ENCODE measurements around the gene CEP20. TPM values are rescaled to one million over a fixed set of nuclear protein-coding genes. Genes with fewer than 3 reads are reported as not detected.
"Not testable (repeated sequence)": the region's sequence is repeated elsewhere in the genome, so short reads cannot be mapped to it uniquely, and the experiment has no call there.

The CEP20 gene
- total RNA-seq, 6 donors from 2014 or later, result 7.7 to 45.2 (median 28.5) TPM

- Histone ChIP-seq H3K27me3 (peaks cover 0 to 14% (median 6%) of the 10 kb centered on the region in 4 donors), H3K27ac (no peak overlapping the region), H3K36me3 (no peaks in the 10 kb centered on the region), H3K9me3 (no peaks in the 10 kb centered on the region), H3K4me1 (peaks cover 13 to 22% (median 15%) of the 10 kb centered on the region in 4 donors), H3K4me3 (no peak overlapping the region)
- 85 to 88% methylated on average over 4 of the region's 4 CpGs for WGBS, 2 donors
- no peak for ATAC-seq (ENCODE audit: low FRiP score in 2 of 2)
- no peak for TF ChIP-seq EP300 (IDR thresholded peaks at IDR 0.05)
- no peak for TF ChIP-seq POLR2AphosphoS5 (IDR thresholded peaks at IDR 0.05)
- TF ChIP-seq POLR2A (IDR thresholded peaks at IDR 0.05), result no peak
- no peak for TF ChIP-seq CTCF (IDR thresholded peaks at IDR 0.05)
- no peak for DNase-seq
Observed at GRCh38 chr16:15853021-15853420, 35.4 kb downstream of the CEP20 start.

- DNase-seq; H3K4me3 ChIP-seq; H3K27ac ChIP-seq; H3K27me3 ChIP-seq; ATAC-seq (ENCODE audit: low FRiP score in 2 of 2); H3K9me3 ChIP-seq; H3K4me1 ChIP-seq; H3K36me3 ChIP-seq: not testable (repeated sequence)
- WGBS, 2 donors, result 90 to 93% methylated on average over 6 of the region's 6 CpGs
Observed at GRCh38 chr16:15850555-15850954, 37.8 kb downstream of the CEP20 start.

GRCh38 chr16:15849209-15849981, 39.0 kb downstream of the CEP20 start:
- no peak overlapping the region for H3K27ac ChIP-seq
- DNase-seq (no peak), ATAC-seq (ENCODE audit: low FRiP score in 2 of 2) (no peak)

GRCh38 chr16:15847611-15848175, 40.7 kb downstream of the CEP20 start:
- WGBS, 2 donors, result 54 to 59% methylated on average over 9 of the region's 9 CpGs

More at GRCh38 chr16:15849209-15849981, 39.0 kb downstream of the CEP20 start:
- Histone ChIP-seq H3K4me1 (peaks cover 0 to 7% (median 0%) of the 10 kb centered on the region in 4 donors), H3K27me3 (no peaks in the 10 kb centered on the region), H3K4me3 (no peak overlapping the region), H3K9me3 (no peaks in the 10 kb centered on the region), H3K36me3 (no peaks in the 10 kb centered on the region)
- TF ChIP-seq POLR2A (IDR thresholded peaks at IDR 0.05), result no peak
- TF ChIP-seq CTCF (IDR thresholded peaks at IDR 0.05), result no peak
- no peak for TF ChIP-seq EP300 (IDR thresholded peaks at IDR 0.05)
- no peak for TF ChIP-seq POLR2AphosphoS5 (IDR thresholded peaks at IDR 0.05)
- WGBS, 2 donors, result 81% methylated on average over 12 of the region's 12 CpGs

GRCh38 chr16:15846510-15846909, 41.9 kb downstream of the CEP20 start:
- Histone ChIP-seq H3K27ac (no peak overlapping the region), H3K4me3 (no peak overlapping the region), H3K27me3 (no peaks in the 10 kb centered on the region), H3K9me3 (no peaks in the 10 kb centered on the region), H3K36me3 (no peaks in the 10 kb centered on the region), H3K4me1 (peaks cover 0 to 7% (median 0%) of the 10 kb centered on the region in 4 donors)
- no peak for DNase-seq
- WGBS, 2 donors, result 65 to 86% methylated on average over 4 of the region's 4 CpGs
- TF ChIP-seq EP300 (IDR thresholded peaks at IDR 0.05) (no peak), POLR2AphosphoS5 (IDR thresholded peaks at IDR 0.05) (no peak), CTCF (IDR thresholded peaks at IDR 0.05) (no peak), POLR2A (IDR thresholded peaks at IDR 0.05) (no peak)
- ATAC-seq (ENCODE audit: low FRiP score in 2 of 2), result no peak

More at GRCh38 chr16:15847611-15848175, 40.7 kb downstream of the CEP20 start:
- ATAC-seq (ENCODE audit: low FRiP score in 2 of 2), result no peak
- no peak for TF ChIP-seq EP300 (IDR thresholded peaks at IDR 0.05)
- Histone ChIP-seq H3K27ac (no peak overlapping the region), H3K36me3 (no peaks in the 10 kb centered on the region), H3K4me3 (no peak overlapping the region), H3K4me1 (peaks cover 0 to 7% (median 0%) of the 10 kb centered on the region in 4 donors), H3K9me3 (no peaks in the 10 kb centered on the region), H3K27me3 (no peaks in the 10 kb centered on the region)
- no peak for DNase-seq
